ENCODE results near the gene SDSL. TPM values are rescaled to one million over a fixed set of nuclear protein-coding genes. Genes with fewer than 3 reads are reported as not detected.

SDSL gene
- total RNA-seq (2022) = 19.9 and 25.5 TPM in 2 replicates
- Bru-seq, nascent RNA = percentile 52 among the genes with signal in this experiment
- BruChase-seq, experiment 1, labeled RNA remaining after a 6-hour chase = percentile 52 among the genes with signal in this experiment
- percentile 57 among the genes with signal in this experiment for BruChase-seq, experiment 2, labeled RNA remaining after a 2-hour chase
- long read RNA-seq, transcript SDSL-202 (8 exons, 1,449 nt) = major isoform, 31 of 39 reads
- long read RNA-seq, partial matches to known transcripts = 0 of 39 reads
- long read RNA-seq, other reads (novel, unspliced or antisense) = 8 of 39 reads

- intact Hi-C loops (cut with micrococcal nuclease; ENCODE audit: unreplicated experiment) = loop anchor here (5.0 kb wide), 1 partner anchor 225 kb away; no protein-coding TSS in a partner anchor
- H3K36me3 Mint-ChIP-seq (ENCODE audit: insufficient read depth, unreplicated experiment) = peaks cover 23% of the 10 kb centered on the region
- no peaks in the 10 kb centered on the region for H3K27me3 Mint-ChIP-seq (ENCODE audit: unreplicated experiment)
- no peaks in the 10 kb centered on the region for H3K9me3 Mint-ChIP-seq (ENCODE audit: low read depth, unreplicated experiment)
- H3K27ac Mint-ChIP-seq (ENCODE audit: unreplicated experiment) = peak within 1 kb of the TSS; percentile 77
- H3K4me1 Mint-ChIP-seq (ENCODE audit: low read depth, unreplicated experiment) = peaks cover 32% of the 10 kb centered on the region
- CTCF ChIA-PET = interaction anchor here (0.6 to 1.6 kb wide), 5 partner anchors 9 to 87 kb away, joined by 3 to 6 read pairs (median 3); partner anchors contain the start of gene SLC8B1
- TF ChIP-seq CTCF (IDR thresholded peaks at IDR 0.05; ENCODE audit: unreplicated experiment) = no peak
- BruUV-seq (replicated peaks) = TSS peak; percentile 61
- H3K4me3 Mint-ChIP-seq (ENCODE audit: low read depth, unreplicated experiment) = peak within 1 kb of the TSS; percentile 87
- peak; percentile 77 for DNase-seq
Observed at GRCh38 chr12:113422030-113422885, at the start of gene SDSL. SDSL (plus strand) TSS chr12:113422380; CDS start chr12:113427983, 5,603 bp downstream.

- Mint-ChIP-seq H3K4me1 (ENCODE audit: low read depth, unreplicated experiment) (no peaks in the 10 kb centered on the region), H3K4me3 (ENCODE audit: low read depth, unreplicated experiment) (no peak overlapping the region), H3K27me3 (ENCODE audit: unreplicated experiment) (no peaks in the 10 kb centered on the region), H3K9me3 (ENCODE audit: low read depth, unreplicated experiment) (no peaks in the 10 kb centered on the region), H3K36me3 (ENCODE audit: insufficient read depth, unreplicated experiment) (no peaks in the 10 kb centered on the region), H3K27ac (ENCODE audit: unreplicated experiment) (no peak overlapping the region)
- CTCF ChIA-PET = no interaction called here
- intact Hi-C loops (cut with micrococcal nuclease; ENCODE audit: unreplicated experiment) = no loop called here
- no peak for DNase-seq
- no peak for TF ChIP-seq CTCF (IDR thresholded peaks at IDR 0.05; ENCODE audit: unreplicated experiment)
- BruUV-seq (replicated peaks) = no TSS peak
Observed at GRCh38 chr12:113373440-113373839, 48.7 kb upstream of the SDSL start.

GRCh38 chr12:113373969-113374368, 48.2 kb upstream of the SDSL start:
- no peak overlapping the region for H3K27ac Mint-ChIP-seq (ENCODE audit: unreplicated experiment)
- intact Hi-C loops (cut with micrococcal nuclease; ENCODE audit: unreplicated experiment) = no loop called here
- no peak for TF ChIP-seq CTCF (IDR thresholded peaks at IDR 0.05; ENCODE audit: unreplicated experiment)
- no peaks in the 10 kb centered on the region for H3K27me3 Mint-ChIP-seq (ENCODE audit: unreplicated experiment)
- no TSS peak for BruUV-seq (replicated peaks)
- CTCF ChIA-PET = interaction anchor here (0.5 kb wide), 1 partner anchor 151 kb away, joined by 4 read pairs; no protein-coding TSS in a partner anchor
- DNase-seq = no peak
- H3K36me3 Mint-ChIP-seq (ENCODE audit: insufficient read depth, unreplicated experiment) = no peaks in the 10 kb centered on the region
- H3K9me3 Mint-ChIP-seq (ENCODE audit: low read depth, unreplicated experiment) = no peaks in the 10 kb centered on the region
- no peak overlapping the region for H3K4me3 Mint-ChIP-seq (ENCODE audit: low read depth, unreplicated experiment)
- H3K4me1 Mint-ChIP-seq (ENCODE audit: low read depth, unreplicated experiment) = no peaks in the 10 kb centered on the region

GRCh38 chr12:113374823-113375428, 47.3 kb upstream of the SDSL start:
- no peak overlapping the region for H3K27ac Mint-ChIP-seq (ENCODE audit: unreplicated experiment)
- BruUV-seq (replicated peaks) = no TSS peak
- no peaks in the 10 kb centered on the region for H3K9me3 Mint-ChIP-seq (ENCODE audit: low read depth, unreplicated experiment)
- H3K4me3 Mint-ChIP-seq (ENCODE audit: low read depth, unreplicated experiment) = no peak overlapping the region
- intact Hi-C loops (cut with micrococcal nuclease; ENCODE audit: unreplicated experiment) = no loop called here
- no peaks in the 10 kb centered on the region for H3K27me3 Mint-ChIP-seq (ENCODE audit: unreplicated experiment)
- H3K4me1 Mint-ChIP-seq (ENCODE audit: low read depth, unreplicated experiment) = no peaks in the 10 kb centered on the region
- DNase-seq = no peak
- no peak for TF ChIP-seq CTCF (IDR thresholded peaks at IDR 0.05; ENCODE audit: unreplicated experiment)
- CTCF ChIA-PET = interaction anchor here (0.6 kb wide), 1 partner anchor 223 kb away, joined by 3 read pairs; no protein-coding TSS in a partner anchor
- H3K36me3 Mint-ChIP-seq (ENCODE audit: insufficient read depth, unreplicated experiment) = no peaks in the 10 kb centered on the region

All from Calu3 (cell line).